ENCODE data around the gene ANKRD63. TPM values are rescaled to one million over a fixed set of nuclear protein-coding genes. Genes with fewer than 3 reads are reported as not detected.

Gene ANKRD63
- total RNA-seq, 1 donor from 2014 or later: not detected

GRCh38 chr15:40275523-40275922 lies 7.3 kb downstream of the ANKRD63 start:
- Histone ChIP-seq H3K9ac (no peak overlapping the region), H3K4me2 (no peak overlapping the region), H3K79me2 (ENCODE audit: low read depth) (no peaks in the 10 kb centered on the region), H3K4me1 (peaks cover 11% of the 10 kb centered on the region), H3K27ac (no peak overlapping the region), H4K20me1 (ENCODE audit: low read depth) (peaks cover 9% of the 10 kb centered on the region), H3K36me3 (no peaks in the 10 kb centered on the region), H3K4me3 (no peak overlapping the region), H3K9me3 (ENCODE audit: low read depth) (no peaks in the 10 kb centered on the region), H2AFZ (replicated peaks) (no peak overlapping the region), H3F3A (ENCODE audit: low read depth) (peaks cover 8% of the 10 kb centered on the region), H3K27me3 (peaks cover 38% of the 10 kb centered on the region)
- no peaks in the 10 kb centered on the region for H3K36me3 Mint-ChIP-seq
- H3K27me3 Mint-ChIP-seq (ENCODE audit: insufficient read depth, low read depth): peaks cover 33% of the 10 kb centered on the region
- no peaks in the 10 kb centered on the region for H3K9me3 Mint-ChIP-seq
- no peak overlapping the region for H3K4me3 Mint-ChIP-seq
- H3K27ac Mint-ChIP-seq: no peak overlapping the region
- H3K4me1 Mint-ChIP-seq: peaks cover 39% of the 10 kb centered on the region
- no peak for DNase-seq (ENCODE audit: low spot score)
- TF ChIP-seq EZH2 (IDR thresholded peaks at IDR 0.05) (no peak), CTCF (IDR thresholded peaks at IDR 0.05) (no peak), EZH2phosphoT487 (IDR thresholded peaks at IDR 0.05) (no peak)

GRCh38 chr15:40274350-40275274 lies 8.3 kb downstream of the ANKRD63 start:
- no peaks in the 10 kb centered on the region for H3K9me3 ChIP-seq (ENCODE audit: low read depth)
- H3K4me2 ChIP-seq: no peak overlapping the region
- Mint-ChIP-seq H3K27ac (peak overlapping the region; percentile 83), H3K36me3 (no peaks in the 10 kb centered on the region), H3K9me3 (no peaks in the 10 kb centered on the region), H3K4me3 (peak overlapping the region; percentile 12), H3K27me3 (ENCODE audit: insufficient read depth, low read depth) (peaks cover 28% of the 10 kb centered on the region), H3K4me1 (peaks cover 31% of the 10 kb centered on the region)
- H3K9ac ChIP-seq: no peak overlapping the region
- no peaks in the 10 kb centered on the region for H3F3A ChIP-seq (ENCODE audit: low read depth)
- peaks cover under 1% of the 10 kb centered on the region for H4K20me1 ChIP-seq (ENCODE audit: low read depth)
- H3K36me3 ChIP-seq: no peaks in the 10 kb centered on the region
- peak; percentile 100 for TF ChIP-seq CTCF (IDR thresholded peaks at IDR 0.05)
- no peak for TF ChIP-seq EZH2phosphoT487 (IDR thresholded peaks at IDR 0.05)
- TF ChIP-seq EZH2 (IDR thresholded peaks at IDR 0.05): peak; percentile 31
- no peak overlapping the region for H3K27ac ChIP-seq
- no peak overlapping the region for H2AFZ ChIP-seq (replicated peaks)
- peaks cover 29% of the 10 kb centered on the region for H3K27me3 ChIP-seq
- peak; percentile 92 for DNase-seq (ENCODE audit: low spot score)
- peaks cover 1% of the 10 kb centered on the region for H3K4me1 ChIP-seq
- no peak overlapping the region for H3K4me3 ChIP-seq
- H3K79me2 ChIP-seq (ENCODE audit: low read depth): no peaks in the 10 kb centered on the region

GRCh38 chr15:40273428-40273827 lies 9.4 kb downstream of the ANKRD63 start:
- H3K4me2 ChIP-seq: no peak overlapping the region
- no peak for TF ChIP-seq CTCF (IDR thresholded peaks at IDR 0.05)
- TF ChIP-seq EZH2phosphoT487 (IDR thresholded peaks at IDR 0.05): no peak
- no peak for TF ChIP-seq EZH2 (IDR thresholded peaks at IDR 0.05)
- Mint-ChIP-seq H3K36me3 (no peaks in the 10 kb centered on the region), H3K27ac (no peak overlapping the region), H3K27me3 (ENCODE audit: insufficient read depth, low read depth) (peaks cover 27% of the 10 kb centered on the region), H3K4me3 (no peak overlapping the region), H3K9me3 (no peaks in the 10 kb centered on the region), H3K4me1 (peaks cover 19% of the 10 kb centered on the region)
- H3K79me2 ChIP-seq (ENCODE audit: low read depth): no peaks in the 10 kb centered on the region
- no peak for DNase-seq (ENCODE audit: low spot score)
- H3K36me3 ChIP-seq: no peaks in the 10 kb centered on the region
- H2AFZ ChIP-seq (replicated peaks): no peak overlapping the region
- H3F3A ChIP-seq (ENCODE audit: low read depth): no peaks in the 10 kb centered on the region
- no peaks in the 10 kb centered on the region for H4K20me1 ChIP-seq (ENCODE audit: low read depth)
- H3K9ac ChIP-seq: no peak overlapping the region
- H3K4me1 ChIP-seq: no peaks in the 10 kb centered on the region
- H3K9me3 ChIP-seq (ENCODE audit: low read depth): no peaks in the 10 kb centered on the region
- H3K4me3 ChIP-seq: no peak overlapping the region
- no peak overlapping the region for H3K27ac ChIP-seq
- H3K27me3 ChIP-seq: peaks cover 17% of the 10 kb centered on the region
